Endothelial cell of umbilical vein (primary cell): ENCODE data around the gene DAZAP1. TPM values are rescaled to one million over a fixed set of nuclear protein-coding genes. Genes with fewer than 3 reads are reported as not detected.

Experiments used
- BruUV-seq: library from RNA; stranded (reverse); fragments of 400-500 nt; replicated peaks from 2 replicates; lab custom pipeline; 2021; lab: Mats Ljungman, UMichigan
- CTCF ChIA-PET: fragments of 300-600, 350-600 bp; sonication (Branson Sonifier 250); formaldehyde crosslinking; loops from one replicate; lab custom pipeline; 2021; ENCODE audit warnings: antibody characterized with exemption, inconsistent platforms; lab: Charles Lee
- POLR2A ChIA-PET: fragments of 300-600, 350-600 bp; sonication (Branson Sonifier 250); formaldehyde crosslinking; loops from one replicate; lab custom pipeline; 2021; ENCODE audit warnings: antibody characterized with exemption, inconsistent platforms; lab: Charles Lee
- DNase-seq: peaks from one replicate; pipeline ENCODE4 v3.0.0-alpha.2; 2011; ENCODE audit warnings: low read depth, low spot score
- FAIRE-seq: peaks from 2 replicates; lab custom pipeline; 2011; peaks lifted over from hg19 to GRCh38; lab: Jason Lieb, UNC
- H2AFZ ChIP-seq: 2 replicates; pipeline ENCODE4 v1.6.0; 2012; ENCODE audit warnings: low read depth, low read length, control low read depth, inconsistent platforms
- H3K27ac ChIP-seq: 2 replicates; pipeline ENCODE4 v1.5.1; 2011; ENCODE audit warnings: low read depth, mild to moderate bottlenecking, control low read depth, low read length, moderate library complexity; ENCODE audit not compliant: insufficient read depth
- H3K27me3 ChIP-seq, 2 experiments: 2 replicates each; pipeline versions ENCODE4 v1.6.0 to v1.6.1; 2011; ENCODE audit warnings: low read length in 2 of 2, mixed read lengths in 1 of 2; ENCODE audit not compliant: control insufficient read depth in 2 of 2, insufficient read depth in 2 of 2
- H3K36me3 ChIP-seq, 2 experiments: 2 replicates in 1 of 2; 3 replicates in 1 of 2; pipeline ENCODE4 v1.5.1; 2011; ENCODE audit warnings: low read length in 2 of 2, mild to moderate bottlenecking in 1 of 2, moderate library complexity in 1 of 2; ENCODE audit not compliant: control insufficient read depth in 2 of 2, insufficient read depth in 2 of 2; ENCODE audit errors: extremely low read depth in 1 of 2
- H3K4me1 ChIP-seq: 3 replicates; pipeline ENCODE4 v1.5.1; 2011; ENCODE audit warnings: mild to moderate bottlenecking, low read length; ENCODE audit not compliant: control insufficient read depth, insufficient read depth; ENCODE audit errors: extremely low read depth
- H3K4me2 ChIP-seq: 2 replicates; pipeline ENCODE4 v1.6.1; 2011; ENCODE audit warnings: low read length, control low read depth, mixed read lengths; ENCODE audit not compliant: insufficient read depth
- H3K4me3 ChIP-seq, 3 experiments: fragments of 200-600 bp in 1 of 3; sonication (generic), shearing (Covaris generic) in 1 of 3; replicated peaks in 1 of 3; 2 replicates each; pipeline ENCODE4 v1.5.1; 2011 to 2016; ENCODE audit warnings: control low read depth in 3 of 3, low read length in 3 of 3, mild to moderate bottlenecking in 2 of 3, inconsistent platforms in 1 of 3, low read depth in 1 of 3, moderate library complexity in 1 of 3; ENCODE audit not compliant: insufficient read depth in 1 of 3
- H3K79me2 ChIP-seq: 2 replicates; pipeline ENCODE4 v1.6.0; 2012; ENCODE audit warnings: low read length, inconsistent platforms; ENCODE audit not compliant: control insufficient read depth, insufficient read depth
- H3K9ac ChIP-seq: replicated peaks from 2 replicates; pipeline ENCODE3; 2011; ENCODE audit warnings: low read length, control low read depth; ENCODE audit not compliant: insufficient read depth; ENCODE audit errors: extremely low read depth
- H3K9me1 ChIP-seq: replicated peaks from 3 replicates; pipeline ENCODE4 v1.6.0; 2011; ENCODE audit warnings: mild to moderate bottlenecking, low read length; ENCODE audit not compliant: control insufficient read depth, insufficient read depth; ENCODE audit errors: extremely low read depth
- H3K9me3 ChIP-seq: replicated peaks from 2 replicates; pipeline ENCODE4 v1.5.1; 2012; ENCODE audit warnings: low read length, inconsistent platforms; ENCODE audit not compliant: control insufficient read depth, insufficient read depth
- H4K20me1 ChIP-seq: replicated peaks from 2 replicates; pipeline ENCODE3; 2011; ENCODE audit warnings: mild to moderate bottlenecking, low read length; ENCODE audit not compliant: control insufficient read depth, insufficient read depth; ENCODE audit errors: extremely low read depth
- CTCF ChIP-seq, 2 donors: IDR thresholded peaks; 1 replicate in 1 of 2; 2 replicates in 1 of 2; pipeline ENCODE4 v1.5.1; 2011; ENCODE audit warnings: low read length in 2 of 2, mild to moderate bottlenecking in 2 of 2, moderate library complexity in 2 of 2, control low read depth in 1 of 2, inconsistent platforms in 1 of 2, low read depth in 1 of 2; ENCODE audit not compliant: insufficient read depth in 1 of 2; ENCODE audit errors: extremely low read depth in 1 of 2
- EZH2 ChIP-seq: IDR thresholded peaks from 2 replicates; pipeline ENCODE4 v1.6.1; 2012; ENCODE audit warnings: borderline replicate concordance, low read depth, mild to moderate bottlenecking, moderate library complexity, low read length, inconsistent platforms; ENCODE audit not compliant: severe bottlenecking
- GATA2 ChIP-seq: IDR thresholded peaks from 2 replicates; pipeline ENCODE4 v1.7.0; 2011; ENCODE audit warnings: low read depth, mild to moderate bottlenecking, moderate library complexity, mixed read lengths, low read length; ENCODE audit not compliant: insufficient read length, insufficient read depth
- MYC ChIP-seq: IDR thresholded peaks from one replicate; pipeline ENCODE4 v1.6.1; 2011; ENCODE audit warnings: mild to moderate bottlenecking, low read depth, low read length
- dilution Hi-C: fragments of 300-500 bp; cut with MboI; formaldehyde crosslinking; loops from one replicate; pipeline ENCODE4 v1.15.0; 2019; ENCODE audit warnings: low sequenced_read_pairs; ENCODE audit not compliant: extremely low pct_ligation_motif_present
- intact Hi-C: fragments of 100-400 bp; cut with micrococcal nuclease; formaldehyde crosslinking; loops from one replicate; pipeline ENCODE4 v1.10.0; 2022
- polyA plus RNA-seq, 4 experiments: library from polyadenylated mRNA; depleted of rRNA in 3 of 4; stranded (reverse) in 3 of 4; unstranded in 1 of 4; fragments of >200 nt; gene quantifications; 2 replicates each; pipeline versions ENCODE4 v1.2.1 to v1.2.3, GENCODE V29; 2011 to 2012; ENCODE audit warnings: missing spikeins in 1 of 4
- total RNA-seq: library from RNA; stranded (reverse); gene quantifications from 2 replicates; pipeline ENCODE4 v1.2.3, GENCODE V29; 2021
- TF ChIP-seq, protein P1 (sequence below): IDR thresholded peaks from 2 replicates; pipeline ENCODE4 v1.6.1; 2011; ENCODE audit not compliant: insufficient read depth, insufficient read length

The DAZAP1 gene
- total and polyA plus RNA-seq, 2 donors (not counting 3 experiments of a cell fraction or from before 2014, with no cell fraction given) = 50.1 to 187 TPM

DNA sequence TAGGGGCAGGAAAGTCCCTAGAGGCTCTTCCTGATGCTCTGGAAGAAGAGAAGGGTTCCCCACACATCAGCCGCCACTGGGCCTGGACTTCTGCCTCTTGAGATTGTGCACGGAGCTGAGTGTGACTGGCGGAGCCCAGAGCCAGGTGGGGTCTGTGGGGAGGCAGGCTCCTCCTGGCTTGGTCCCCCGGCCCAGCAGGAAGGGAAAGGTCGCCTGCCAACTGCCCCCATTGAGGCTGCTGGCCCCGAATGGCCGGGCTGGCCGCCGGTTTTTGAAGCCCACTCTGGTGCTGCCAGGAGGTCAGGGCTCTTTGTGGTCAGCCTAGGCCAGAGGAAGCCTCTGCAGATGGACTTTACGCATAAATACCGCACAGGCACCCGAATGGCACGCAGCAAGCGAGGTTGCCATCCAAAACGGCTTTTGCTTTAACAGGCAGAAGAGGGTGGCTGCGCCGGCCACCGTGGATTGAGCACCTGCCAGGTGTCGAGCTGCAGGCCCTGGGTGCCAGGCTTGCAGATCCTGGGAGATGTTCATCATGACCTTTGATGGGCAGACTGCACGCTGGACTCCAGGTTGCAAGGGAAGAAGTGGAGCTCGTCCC, 5.0 kb downstream of the DAZAP1 start:
- H3K27ac ChIP-seq = no peak overlapping the region
- intact Hi-C loops (no loop called here), dilution Hi-C loops (no loop called here)
- H3K4me1 ChIP-seq = peaks cover 39% of the 10 kb centered on the region
- no peaks in the 10 kb centered on the region for H3K9me1 ChIP-seq
- no peak overlapping the region for H3K4me2 ChIP-seq
- no peak for FAIRE-seq
- DNase-seq = no peak
- ChIA-PET POLR2A (interaction anchor here (0.6 kb wide), 1 partner anchor 29 kb away, joined by 4 read pairs; no protein-coding TSS in a partner anchor), CTCF (interaction anchor here (0.6 to 1.4 kb wide), 5 partner anchors 8 to 168 kb away, joined by 3 to 5 read pairs (median 3); no protein-coding TSS in a partner anchor)
- BruUV-seq = no TSS peak
- no peaks in the 10 kb centered on the region for H3K9me3 ChIP-seq
- H3K4me3 ChIP-seq = no peak overlapping the region
- no peaks in the 10 kb centered on the region for H4K20me1 ChIP-seq
- H3K79me2 ChIP-seq = peaks cover 94% of the 10 kb centered on the region
- H3K27me3 ChIP-seq = no peaks in the 10 kb centered on the region
- no peak overlapping the region for H2AFZ ChIP-seq
- no peak overlapping the region for H3K9ac ChIP-seq
- H3K36me3 ChIP-seq = peaks cover 0 to 10% of the 10 kb centered on the region in 2 experiments
- TF ChIP-seq CTCF (IDR thresholded peaks at IDR 0.05; ENCODE audit: extremely low read depth in 1 of 2, insufficient read depth in 1 of 2, low read depth in 1 of 2, low read length in 2 of 2) (no peak), MYC (no peak), EZH2 (no peak), GATA2 (no peak)
- TF ChIP-seq, protein P1, sequence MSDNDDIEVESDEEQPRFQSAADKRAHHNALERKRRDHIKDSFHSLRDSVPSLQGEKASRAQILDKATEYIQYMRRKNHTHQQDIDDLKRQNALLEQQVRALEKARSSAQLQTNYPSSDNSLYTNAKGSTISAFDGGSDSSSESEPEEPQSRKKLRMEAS = no peak
